Testis (tissue), 2 donors: ENCODE data around the gene CRBN.

Experiments
- POLR2A ChIP-seq: fragments of 450-650 bp; IDR thresholded peaks from one replicate; pipeline ENCODE4 v1.6.1; 2017; ENCODE audit warnings: antibody characterized with exemption, mild to moderate bottlenecking, moderate library complexity
- TF ChIP-seq, protein P1 (sequence below), 3 experiments: fragments of 450-650 bp in 2 of 3; fragments of 200-600 bp in 1 of 3; sonication (generic) in 1 of 3; IDR thresholded peaks; one replicate each; pipeline ENCODE4 v1.5.1; 2016 to 2019; ENCODE audit warnings: antibody characterized with exemption in 3 of 3, mild to moderate bottlenecking in 2 of 3, moderate library complexity in 1 of 3

DNA sequence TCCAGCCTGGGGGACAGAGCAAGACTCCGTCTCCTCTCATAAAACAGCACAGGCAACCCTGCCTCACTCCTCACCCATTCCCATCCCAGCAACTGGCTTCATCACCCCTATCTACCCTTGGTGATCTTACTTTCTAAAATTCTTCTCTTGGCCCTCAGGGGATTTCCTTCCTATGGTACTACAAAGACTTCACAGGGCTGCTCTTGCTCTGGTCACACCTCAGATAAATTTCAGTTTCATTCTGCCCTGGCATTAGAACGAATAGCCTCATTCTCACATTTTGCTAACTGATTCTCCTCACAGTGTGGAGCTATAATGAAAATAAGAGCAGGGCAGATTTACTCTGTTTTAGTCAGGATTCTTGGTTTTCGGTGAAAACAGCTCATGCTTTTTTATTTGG lies 22.1 kb upstream of the CRBN start:
- TF ChIP-seq, protein P1, sequence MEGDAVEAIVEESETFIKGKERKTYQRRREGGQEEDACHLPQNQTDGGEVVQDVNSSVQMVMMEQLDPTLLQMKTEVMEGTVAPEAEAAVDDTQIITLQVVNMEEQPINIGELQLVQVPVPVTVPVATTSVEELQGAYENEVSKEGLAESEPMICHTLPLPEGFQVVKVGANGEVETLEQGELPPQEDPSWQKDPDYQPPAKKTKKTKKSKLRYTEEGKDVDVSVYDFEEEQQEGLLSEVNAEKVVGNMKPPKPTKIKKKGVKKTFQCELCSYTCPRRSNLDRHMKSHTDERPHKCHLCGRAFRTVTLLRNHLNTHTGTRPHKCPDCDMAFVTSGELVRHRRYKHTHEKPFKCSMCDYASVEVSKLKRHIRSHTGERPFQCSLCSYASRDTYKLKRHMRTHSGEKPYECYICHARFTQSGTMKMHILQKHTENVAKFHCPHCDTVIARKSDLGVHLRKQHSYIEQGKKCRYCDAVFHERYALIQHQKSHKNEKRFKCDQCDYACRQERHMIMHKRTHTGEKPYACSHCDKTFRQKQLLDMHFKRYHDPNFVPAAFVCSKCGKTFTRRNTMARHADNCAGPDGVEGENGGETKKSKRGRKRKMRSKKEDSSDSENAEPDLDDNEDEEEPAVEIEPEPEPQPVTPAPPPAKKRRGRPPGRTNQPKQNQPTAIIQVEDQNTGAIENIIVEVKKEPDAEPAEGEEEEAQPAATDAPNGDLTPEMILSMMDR (IDR thresholded peaks at IDR 0.05), result no peak
- TF ChIP-seq POLR2A, result no peak
